T-helper 2 cell treated with Interferon-gamma antibody and Interleukin-4, amounts not matched to agents 5 μg/mL and 100 μg/mL, for 36 hours (primary cell): ENCODE results near the gene PHLDA2.
A peak's percentile ranks its signal among the peaks of the same experiment; 100 is the strongest.

Experiments
- DNase-seq: peaks from one replicate; pipeline ENCODE4 v3.0.0; 2021; ENCODE audit warnings: low spot score
- H3K27ac Mint-ChIP-seq: one replicate; pipeline ENCODE4 v1.8.0; 2021; ENCODE audit warnings: mild to moderate bottlenecking, mixed read lengths
- H3K27me3 Mint-ChIP-seq: one replicate; pipeline ENCODE4 v1.8.0; 2021; ENCODE audit warnings: low read depth, mixed read lengths
- H3K36me3 Mint-ChIP-seq: one replicate; pipeline ENCODE4 v1.8.0; 2021; ENCODE audit warnings: low read depth, mixed read lengths
- H3K4me1 Mint-ChIP-seq: one replicate; pipeline ENCODE4 v1.8.0; 2021; ENCODE audit warnings: low read depth, mixed read lengths
- H3K4me3 Mint-ChIP-seq: one replicate; pipeline ENCODE4 v1.8.0; 2022; ENCODE audit warnings: mild to moderate bottlenecking, moderate library complexity, mixed read lengths
- H3K9me3 Mint-ChIP-seq: one replicate; pipeline ENCODE4 v1.8.0; 2021; ENCODE audit warnings: mixed read lengths

Gene PHLDA2

DNA sequence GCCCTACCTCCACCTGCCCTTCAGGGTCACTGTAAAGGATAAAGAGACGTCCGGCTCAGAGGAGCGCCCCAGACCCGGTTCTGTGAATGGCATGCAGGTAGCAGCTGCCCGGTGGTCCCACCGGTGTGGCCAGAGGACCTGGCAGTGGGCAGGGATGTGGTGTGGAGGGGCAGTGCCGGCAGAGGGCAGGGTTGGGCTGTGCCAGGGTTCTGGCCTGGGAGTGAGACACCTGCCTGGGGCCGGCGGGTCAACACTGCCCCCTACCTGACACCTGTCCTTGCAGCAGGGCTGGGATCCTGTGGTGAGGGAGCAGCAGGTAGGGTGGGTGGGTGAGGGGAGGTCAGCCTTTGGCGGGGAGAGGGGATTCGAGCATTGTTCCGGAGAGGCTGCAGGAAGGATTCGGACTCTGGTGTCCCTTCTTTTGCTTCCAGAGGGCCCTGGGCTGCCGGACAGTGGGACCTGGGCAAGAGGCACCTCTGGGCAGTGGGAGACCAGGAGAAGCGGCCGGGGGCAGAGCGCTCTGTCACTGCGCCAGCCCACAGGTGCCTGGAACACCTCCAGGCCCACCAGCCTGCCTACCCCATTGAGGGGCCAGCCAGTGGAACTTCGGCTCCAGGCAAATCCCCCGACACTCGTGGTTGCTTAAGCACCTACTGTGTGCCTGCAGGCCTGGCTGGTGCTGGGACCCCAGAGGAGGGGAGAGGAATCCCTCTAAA, 1.6 kb upstream of the PHLDA2 start:
- DNase-seq: peak; percentile 44
- H3K9me3 Mint-ChIP-seq: no peaks in the 10 kb centered on the region
- H3K4me1 Mint-ChIP-seq: peaks cover 25% of the 10 kb centered on the region
- peak overlapping the region; percentile 79 for H3K4me3 Mint-ChIP-seq
- peak overlapping the region; percentile 78 for H3K27ac Mint-ChIP-seq
- H3K36me3 Mint-ChIP-seq: no peaks in the 10 kb centered on the region
- H3K27me3 Mint-ChIP-seq: peaks cover 21% of the 10 kb centered on the region

DNA sequence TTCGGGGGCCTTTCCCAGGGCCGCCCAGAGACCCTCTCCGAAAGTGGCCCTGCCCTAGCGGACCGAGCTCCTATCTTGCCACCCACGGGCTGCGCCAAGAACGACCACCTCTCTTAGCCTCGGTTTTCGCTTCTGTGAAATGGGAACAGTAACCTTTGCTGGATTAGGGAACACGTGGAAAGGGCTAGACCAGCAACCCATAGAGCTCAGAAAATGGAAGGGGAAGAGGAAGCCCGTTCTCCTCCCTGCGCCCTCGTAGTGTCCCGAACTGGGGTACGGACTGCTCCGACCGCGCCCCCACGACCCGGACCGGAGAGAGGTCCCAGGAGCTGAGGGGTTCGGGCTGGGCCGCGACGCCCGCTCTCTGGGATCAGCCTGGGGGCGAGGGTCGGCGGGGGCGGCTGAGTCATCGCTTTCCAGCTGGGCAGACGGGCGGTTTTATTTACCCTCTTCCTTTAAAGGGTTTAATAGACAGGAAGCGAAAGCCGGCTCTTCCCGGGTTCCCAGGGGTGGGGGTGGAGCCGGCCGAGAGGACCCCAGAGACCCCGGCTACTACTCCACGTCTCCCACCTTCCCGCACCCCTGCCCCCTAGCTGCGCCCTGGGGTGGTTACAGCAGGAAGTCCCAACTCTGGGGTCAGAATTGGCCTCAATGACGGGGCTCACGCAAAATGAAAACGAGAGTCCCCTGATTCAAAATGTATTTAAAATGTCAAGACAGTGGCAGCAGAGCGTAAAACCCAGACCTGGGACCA, 907 bp upstream of the PHLDA2 start:
- H3K27me3 Mint-ChIP-seq: peaks cover 21% of the 10 kb centered on the region
- H3K36me3 Mint-ChIP-seq: no peaks in the 10 kb centered on the region
- H3K4me1 Mint-ChIP-seq: peaks cover 25% of the 10 kb centered on the region
- peak overlapping the region; percentile 79 for H3K4me3 Mint-ChIP-seq
- H3K9me3 Mint-ChIP-seq: no peaks in the 10 kb centered on the region
- H3K27ac Mint-ChIP-seq: peak overlapping the region; percentile 78
- DNase-seq: peak; percentile 61

DNA sequence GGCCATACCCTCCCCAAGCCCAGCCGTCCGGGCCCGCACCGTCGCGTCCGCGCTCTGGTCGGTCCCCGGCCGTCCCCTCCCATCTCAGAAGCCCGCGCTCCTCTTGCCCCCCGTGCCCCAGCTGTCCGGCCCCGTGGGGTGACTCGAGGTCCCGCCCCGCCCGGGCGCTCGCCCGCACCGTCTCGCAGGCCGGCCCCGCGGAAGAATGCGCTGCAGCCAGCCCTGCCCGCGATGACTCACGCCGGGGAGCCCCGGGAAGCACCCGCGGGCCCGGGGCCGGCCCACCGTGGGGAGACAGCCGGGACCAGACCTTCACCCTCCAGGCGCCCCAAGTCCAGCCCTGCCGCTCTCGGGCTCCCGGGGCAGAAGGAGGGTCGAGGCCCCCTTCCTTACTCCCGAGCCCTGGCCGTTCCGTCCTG, 320 bp upstream of the PHLDA2 start:
- DNase-seq: peak; percentile 84
- peaks cover 21% of the 10 kb centered on the region for H3K27me3 Mint-ChIP-seq
- peak overlapping the region; percentile 79 for H3K4me3 Mint-ChIP-seq
- peaks cover 25% of the 10 kb centered on the region for H3K4me1 Mint-ChIP-seq
- H3K9me3 Mint-ChIP-seq: no peaks in the 10 kb centered on the region
- peak overlapping the region; percentile 76 for H3K27ac Mint-ChIP-seq
- no peaks in the 10 kb centered on the region for H3K36me3 Mint-ChIP-seq

- peaks cover 20% of the 10 kb centered on the region for H3K4me1 Mint-ChIP-seq
- H3K27me3 Mint-ChIP-seq: peaks cover 21% of the 10 kb centered on the region
- no peaks in the 10 kb centered on the region for H3K9me3 Mint-ChIP-seq
- no peak for DNase-seq
- peak overlapping the region; percentile 82 for H3K4me3 Mint-ChIP-seq
- no peak overlapping the region for H3K27ac Mint-ChIP-seq
- H3K36me3 Mint-ChIP-seq: no peaks in the 10 kb centered on the region
These were observed 1.2 kb downstream of the PHLDA2 start for GRCh38 chr11:2927851-2928604.

DNA sequence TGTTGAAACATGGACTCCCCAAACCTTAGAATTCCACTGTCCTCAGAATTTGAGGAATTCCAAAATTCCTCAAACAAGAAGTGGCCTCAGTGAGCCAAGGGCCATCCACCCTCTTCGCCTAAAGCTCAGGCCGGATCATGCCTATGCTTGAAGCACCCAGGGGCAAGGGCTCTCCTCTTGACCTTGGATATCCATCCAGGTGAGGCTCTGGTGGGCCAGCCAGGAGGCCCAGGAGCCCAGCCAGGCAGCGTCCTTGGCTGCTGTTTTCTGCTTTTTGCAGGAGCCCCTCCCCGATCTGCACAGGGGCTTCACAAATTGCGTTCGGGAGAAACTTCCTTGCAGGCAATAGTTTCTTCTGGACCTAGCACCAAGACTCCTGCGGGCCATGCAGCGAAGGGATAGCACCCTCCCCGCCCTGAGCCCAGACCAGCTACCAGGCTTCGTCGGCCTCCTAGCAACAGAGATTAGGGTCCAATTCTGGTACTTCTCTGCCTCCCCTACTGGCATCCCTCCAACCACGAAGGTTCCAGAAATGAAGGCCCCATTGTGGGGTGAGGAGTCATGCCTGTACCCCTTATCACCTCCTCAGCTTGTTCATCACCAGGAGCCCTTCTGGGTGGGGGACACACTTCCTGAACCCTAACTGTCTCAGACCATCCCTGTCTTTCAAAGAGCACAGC, 2.0 kb downstream of the PHLDA2 start:
- Mint-ChIP-seq H3K9me3 (no peaks in the 10 kb centered on the region), H3K27ac (no peak overlapping the region), H3K36me3 (no peaks in the 10 kb centered on the region), H3K4me1 (peaks cover 15% of the 10 kb centered on the region), H3K4me3 (peak overlapping the region; percentile 82), H3K27me3 (peaks cover 21% of the 10 kb centered on the region)
- no peak for DNase-seq

DNA sequence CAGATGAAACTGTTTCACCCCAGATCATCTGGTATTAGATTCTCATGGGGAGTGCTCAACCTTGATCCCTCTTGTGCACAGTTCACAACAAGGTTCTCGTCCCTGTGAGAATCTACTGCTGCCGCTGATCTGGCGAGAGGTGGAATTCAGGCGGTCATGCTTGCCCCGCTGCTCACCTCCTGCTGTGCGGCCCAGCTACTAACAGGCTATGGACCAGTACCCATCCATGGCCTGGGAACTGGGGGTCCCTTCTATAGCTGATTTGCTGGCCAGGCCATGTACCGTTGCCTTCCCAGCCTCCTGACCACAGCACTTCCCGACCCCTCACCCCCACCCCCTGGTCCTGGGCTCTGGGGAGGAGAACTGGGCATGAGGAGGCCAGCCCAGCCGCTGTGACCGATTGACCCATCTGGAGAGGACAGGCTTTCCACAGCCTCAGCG, 2.6 kb downstream of the PHLDA2 start:
- Mint-ChIP-seq H3K4me3 (no peak overlapping the region), H3K9me3 (no peaks in the 10 kb centered on the region), H3K27me3 (peaks cover 21% of the 10 kb centered on the region), H3K36me3 (no peaks in the 10 kb centered on the region), H3K27ac (no peak overlapping the region), H3K4me1 (peaks cover 15% of the 10 kb centered on the region)
- DNase-seq: no peak

GRCh38 chr11:2924821-2925675, 4.2 kb downstream of the PHLDA2 start:
- DNase-seq: no peak
- peaks cover 12% of the 10 kb centered on the region for H3K4me1 Mint-ChIP-seq
- no peak overlapping the region for H3K4me3 Mint-ChIP-seq
- no peak overlapping the region for H3K27ac Mint-ChIP-seq
- H3K36me3 Mint-ChIP-seq: no peaks in the 10 kb centered on the region
- peaks cover 19% of the 10 kb centered on the region for H3K27me3 Mint-ChIP-seq
- H3K9me3 Mint-ChIP-seq: no peaks in the 10 kb centered on the region

DNA sequence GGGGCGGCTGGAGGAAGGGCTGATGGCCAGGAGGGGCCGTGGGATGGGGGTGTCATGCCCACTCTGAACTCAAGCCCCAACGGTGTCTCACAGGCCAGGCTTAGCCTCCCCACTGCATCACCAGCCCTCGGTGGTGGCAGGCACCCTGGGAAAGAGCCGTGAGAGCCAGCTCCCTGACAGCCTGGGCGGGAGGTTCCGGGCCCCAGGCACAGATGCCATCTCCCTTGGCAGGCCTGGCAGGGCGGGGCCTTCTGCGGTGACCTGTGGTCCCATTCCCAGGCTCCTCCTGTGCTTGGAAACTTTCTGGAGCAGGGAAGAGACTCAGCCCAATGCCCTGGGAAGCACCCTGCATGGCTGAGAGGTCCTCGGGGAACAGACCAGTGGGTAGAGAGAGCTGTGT, 4.8 kb downstream of the PHLDA2 start:
- peaks cover 10% of the 10 kb centered on the region for H3K4me1 Mint-ChIP-seq
- H3K4me3 Mint-ChIP-seq: no peak overlapping the region
- H3K9me3 Mint-ChIP-seq: no peaks in the 10 kb centered on the region
- no peak overlapping the region for H3K27ac Mint-ChIP-seq
- no peak for DNase-seq
- no peaks in the 10 kb centered on the region for H3K36me3 Mint-ChIP-seq
- peaks cover 17% of the 10 kb centered on the region for H3K27me3 Mint-ChIP-seq

DNA sequence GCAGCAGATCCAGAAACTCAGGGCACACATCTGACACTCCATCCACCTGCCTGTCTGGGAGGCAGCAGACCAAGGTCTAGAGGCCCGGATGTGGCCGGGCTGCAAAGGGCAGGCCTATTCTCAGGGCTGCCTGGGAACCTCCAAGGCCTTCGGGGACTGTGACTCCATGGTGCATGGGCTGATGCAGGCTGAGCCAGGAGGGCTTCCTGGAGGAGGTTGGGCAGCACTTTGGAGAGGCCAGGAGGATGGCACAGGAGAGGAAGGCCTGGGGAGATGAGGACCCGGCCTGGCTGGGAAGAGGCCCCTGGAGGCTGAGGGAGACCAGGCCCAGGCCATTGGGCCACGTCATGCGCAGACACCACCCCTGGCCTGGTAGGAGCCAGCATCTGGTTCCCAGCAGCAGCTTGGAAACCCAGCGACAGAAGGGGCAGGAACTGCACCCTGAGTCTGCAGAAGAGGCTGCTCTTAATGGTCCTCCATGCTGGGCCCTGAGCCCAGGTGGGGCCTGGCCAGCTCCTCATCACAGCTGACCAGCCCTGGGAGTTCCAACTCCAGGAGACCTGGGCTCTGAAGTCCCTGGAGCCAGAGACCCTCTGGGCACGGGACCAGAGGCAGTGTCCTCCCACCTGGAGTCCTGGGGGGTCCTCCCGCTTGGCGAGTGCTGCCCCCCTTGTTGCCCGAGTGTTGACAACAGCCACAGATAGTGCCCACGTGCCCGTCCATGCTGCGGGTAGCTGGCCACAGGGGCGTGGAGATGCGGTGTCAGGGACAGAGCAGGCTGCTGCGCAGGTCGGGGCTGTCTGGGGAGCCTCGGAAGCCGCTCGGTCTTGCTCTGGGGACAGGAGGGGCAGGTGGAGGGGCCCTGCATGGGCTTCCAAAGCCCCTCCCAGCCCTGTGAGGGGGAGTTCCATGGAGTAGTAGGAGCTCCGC, 5.5 kb downstream of the PHLDA2 start:
- Mint-ChIP-seq H3K4me3 (no peak overlapping the region), H3K27ac (no peak overlapping the region), H3K27me3 (peaks cover 13% of the 10 kb centered on the region), H3K9me3 (no peaks in the 10 kb centered on the region), H3K4me1 (peaks cover 8% of the 10 kb centered on the region), H3K36me3 (no peaks in the 10 kb centered on the region)
- DNase-seq: no peak

DNA sequence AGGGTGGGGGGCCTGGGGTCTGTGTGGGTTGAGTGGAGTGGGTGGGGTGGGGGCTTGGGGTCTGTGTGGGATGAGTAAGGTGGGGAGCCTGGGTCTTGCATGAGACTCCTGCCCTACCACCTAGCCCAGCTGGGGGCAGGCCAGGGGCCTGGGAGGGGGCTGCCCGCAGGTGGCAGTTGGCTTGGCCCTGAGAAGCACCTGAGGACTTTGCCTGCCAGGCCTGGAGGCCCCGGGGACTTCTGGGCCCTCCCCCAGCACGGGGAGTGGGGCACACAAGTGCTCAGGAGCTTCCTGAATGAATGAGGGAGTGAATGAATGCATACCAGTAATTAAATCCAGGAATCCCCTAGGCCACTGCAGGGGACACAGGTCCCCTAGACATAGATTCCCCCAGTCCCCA, 6.6 kb downstream of the PHLDA2 start:
- Mint-ChIP-seq H3K4me1 (peaks cover 2% of the 10 kb centered on the region), H3K9me3 (no peaks in the 10 kb centered on the region), H3K36me3 (no peaks in the 10 kb centered on the region), H3K4me3 (no peak overlapping the region), H3K27ac (no peak overlapping the region), H3K27me3 (peaks cover 6% of the 10 kb centered on the region)
- DNase-seq: no peak

DNA sequence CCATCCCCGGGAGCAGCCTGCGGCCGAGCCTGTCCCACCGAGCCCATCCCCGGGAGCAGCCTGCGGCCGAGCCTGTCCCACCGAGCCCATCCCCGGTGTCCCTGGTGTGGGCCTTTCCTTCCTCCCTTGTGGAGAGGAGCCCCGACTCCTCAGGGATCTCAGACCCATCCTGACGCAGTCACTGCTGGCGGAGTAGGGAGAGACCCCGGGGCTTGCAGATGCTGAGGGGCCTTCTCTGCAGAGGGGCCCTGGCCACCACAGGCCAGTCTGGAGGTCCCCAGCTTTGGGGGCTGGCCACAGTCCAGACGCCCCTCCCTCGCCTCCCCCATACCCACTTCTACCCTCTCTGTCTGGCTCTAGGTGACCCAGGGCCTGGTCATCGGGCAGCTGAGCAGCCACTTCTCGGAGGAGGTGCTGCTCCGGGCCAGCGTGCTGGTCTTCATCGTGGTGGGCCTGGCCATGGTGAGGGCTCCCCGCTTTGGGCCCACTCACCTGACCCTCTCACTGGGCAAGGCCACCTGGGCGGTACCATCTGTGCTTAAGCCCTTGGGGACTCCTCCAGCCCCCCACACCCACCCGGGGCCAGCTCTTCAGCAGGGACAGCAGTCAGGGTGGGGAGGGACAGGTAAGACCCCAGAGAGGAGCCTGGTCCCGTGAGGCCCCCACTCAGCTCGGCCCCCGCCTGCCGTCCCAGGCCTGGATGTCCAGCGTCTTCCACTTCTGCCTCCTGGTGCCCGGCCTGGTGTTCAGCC, 7.3 kb downstream of the PHLDA2 start:
- Mint-ChIP-seq H3K4me3 (no peak overlapping the region), H3K27ac (no peak overlapping the region), H3K4me1 (no peaks in the 10 kb centered on the region), H3K9me3 (no peaks in the 10 kb centered on the region), H3K27me3 (peaks cover 2% of the 10 kb centered on the region), H3K36me3 (no peaks in the 10 kb centered on the region)
- DNase-seq: no peak

GRCh38 chr11:2921261-2921660, 8.0 kb downstream of the PHLDA2 start:
- Mint-ChIP-seq H3K9me3 (no peaks in the 10 kb centered on the region), H3K4me1 (no peaks in the 10 kb centered on the region), H3K36me3 (no peaks in the 10 kb centered on the region), H3K4me3 (no peak overlapping the region), H3K27ac (no peak overlapping the region), H3K27me3 (no peaks in the 10 kb centered on the region)
- DNase-seq: no peak
